ENCODE data around the gene OCRL.
A peak's percentile ranks its signal among the peaks of the same experiment; 100 is the strongest.

Gene OCRL

GRCh38 chrX:129540068-129540653 lies at the start of gene OCRL:
TSS of gene OCRL (plus strand) at chrX:129540259. CDS start at chrX:129540440, 181 bp downstream.
- Histone ChIP-seq H3K27ac (ENCODE audit: low read depth, low read length) (no peak within 1 kb of the TSS), H3K36me3 (ENCODE audit: low read length) (no peaks in the 10 kb centered on the region), H3K4me2 (ENCODE audit: low read depth, low read length, poor library complexity, severe bottlenecking) (peak within 1 kb of the TSS; percentile 48), H3K27me3 (ENCODE audit: low read length) (no peaks in the 10 kb centered on the region), H3K79me2 (ENCODE audit: insufficient read depth, low read length) (no peaks in the 10 kb centered on the region), H4K20me1 (ENCODE audit: low read depth, low read length) (no peaks in the 10 kb centered on the region), H3K9me3 (ENCODE audit: insufficient read depth, low read length) (no peaks in the 10 kb centered on the region), H3F3A (ENCODE audit: insufficient read depth) (no peaks in the 10 kb centered on the region), H2AFZ (ENCODE audit: low read depth, low read length, severe bottlenecking) (peak within 1 kb of the TSS; percentile 68), H3K9me2 (replicated peaks; ENCODE audit: insufficient read depth, low read length) (no peaks in the 10 kb centered on the region), H3K4me3 (ENCODE audit: insufficient read depth, low read length, poor library complexity, severe bottlenecking) (peak within 1 kb of the TSS; percentile 52), H3K9ac (ENCODE audit: low read length) (peak within 1 kb of the TSS; percentile 59)
- TF ChIP-seq, protein P1, sequence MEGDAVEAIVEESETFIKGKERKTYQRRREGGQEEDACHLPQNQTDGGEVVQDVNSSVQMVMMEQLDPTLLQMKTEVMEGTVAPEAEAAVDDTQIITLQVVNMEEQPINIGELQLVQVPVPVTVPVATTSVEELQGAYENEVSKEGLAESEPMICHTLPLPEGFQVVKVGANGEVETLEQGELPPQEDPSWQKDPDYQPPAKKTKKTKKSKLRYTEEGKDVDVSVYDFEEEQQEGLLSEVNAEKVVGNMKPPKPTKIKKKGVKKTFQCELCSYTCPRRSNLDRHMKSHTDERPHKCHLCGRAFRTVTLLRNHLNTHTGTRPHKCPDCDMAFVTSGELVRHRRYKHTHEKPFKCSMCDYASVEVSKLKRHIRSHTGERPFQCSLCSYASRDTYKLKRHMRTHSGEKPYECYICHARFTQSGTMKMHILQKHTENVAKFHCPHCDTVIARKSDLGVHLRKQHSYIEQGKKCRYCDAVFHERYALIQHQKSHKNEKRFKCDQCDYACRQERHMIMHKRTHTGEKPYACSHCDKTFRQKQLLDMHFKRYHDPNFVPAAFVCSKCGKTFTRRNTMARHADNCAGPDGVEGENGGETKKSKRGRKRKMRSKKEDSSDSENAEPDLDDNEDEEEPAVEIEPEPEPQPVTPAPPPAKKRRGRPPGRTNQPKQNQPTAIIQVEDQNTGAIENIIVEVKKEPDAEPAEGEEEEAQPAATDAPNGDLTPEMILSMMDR (IDR thresholded peaks at IDR 0.05; ENCODE audit: insufficient read depth, low read length, poor library complexity, severe bottlenecking) = peak; percentile 16
- no peak for TF ChIP-seq EZH2phosphoT487 (conservative IDR thresholded peaks at IDR 0.05; ENCODE audit: low read length)

DNA sequence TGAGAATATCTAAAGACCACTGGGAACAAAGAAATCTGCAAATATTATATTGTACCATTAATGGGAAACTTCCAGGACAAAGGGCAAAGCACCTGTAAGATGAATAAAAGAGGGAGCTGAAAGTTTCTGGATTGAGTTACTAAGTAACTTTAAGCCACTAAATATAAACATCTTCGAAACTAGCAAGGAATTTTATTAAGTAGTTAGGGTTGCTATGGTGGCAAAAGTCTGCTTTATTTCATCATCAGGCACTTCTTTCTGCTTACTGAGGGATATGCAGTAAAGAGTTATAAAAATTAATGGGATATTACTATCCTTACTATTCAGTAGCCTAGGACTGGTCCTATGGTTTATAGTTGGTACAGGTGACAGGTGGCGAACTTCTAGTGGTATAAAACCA lies 49.7 kb upstream of the OCRL start:
- H3K4me2 ChIP-seq (ENCODE audit: low read depth, low read length, poor library complexity, severe bottlenecking) = no peak overlapping the region
- no peak overlapping the region for H2AFZ ChIP-seq (ENCODE audit: low read depth, low read length, severe bottlenecking)
- H3K9me2 ChIP-seq (replicated peaks; ENCODE audit: insufficient read depth, low read length) = no peaks in the 10 kb centered on the region
- H3K36me3 ChIP-seq (ENCODE audit: low read length) = no peaks in the 10 kb centered on the region
- no peak overlapping the region for H3K4me3 ChIP-seq (ENCODE audit: insufficient read depth, low read length, poor library complexity, severe bottlenecking)
- no peaks in the 10 kb centered on the region for H4K20me1 ChIP-seq (ENCODE audit: low read depth, low read length)
- H3F3A ChIP-seq (ENCODE audit: insufficient read depth) = no peaks in the 10 kb centered on the region
- no peaks in the 10 kb centered on the region for H3K27me3 ChIP-seq (ENCODE audit: low read length)
- H3K27ac ChIP-seq (ENCODE audit: low read depth, low read length) = no peak overlapping the region
- H3K9ac ChIP-seq (ENCODE audit: low read length) = no peak overlapping the region
- TF ChIP-seq EZH2phosphoT487 (conservative IDR thresholded peaks at IDR 0.05; ENCODE audit: low read length) = no peak
- TF ChIP-seq, protein P1 (IDR thresholded peaks at IDR 0.05; ENCODE audit: insufficient read depth, low read length, poor library complexity, severe bottlenecking) = no peak
- no peaks in the 10 kb centered on the region for H3K79me2 ChIP-seq (ENCODE audit: insufficient read depth, low read length)
- no peaks in the 10 kb centered on the region for H3K9me3 ChIP-seq (ENCODE audit: insufficient read depth, low read length)

DNA sequence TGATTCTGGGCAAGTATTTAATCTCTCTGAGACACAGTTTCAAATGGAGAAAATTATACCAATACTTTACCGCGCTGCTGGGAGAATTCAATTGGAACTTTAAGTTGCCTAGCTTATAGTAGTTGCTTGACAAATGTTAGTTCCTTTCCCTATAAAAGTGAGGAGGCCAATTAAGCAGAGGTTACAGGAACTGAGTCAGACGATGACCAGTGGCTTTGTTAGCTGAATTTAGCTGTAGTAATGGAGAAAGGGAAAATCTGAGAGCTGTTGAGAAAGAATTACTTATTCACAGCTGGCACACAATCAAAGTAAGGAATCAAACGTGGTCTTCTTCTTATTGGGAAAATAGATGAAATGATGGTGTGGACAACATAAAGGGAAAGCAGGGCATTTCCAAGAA lies 46.4 kb upstream of the OCRL start:
- no peaks in the 10 kb centered on the region for H3K27me3 ChIP-seq (ENCODE audit: low read length)
- no peaks in the 10 kb centered on the region for H3K9me3 ChIP-seq (ENCODE audit: insufficient read depth, low read length)
- no peaks in the 10 kb centered on the region for H3K79me2 ChIP-seq (ENCODE audit: insufficient read depth, low read length)
- no peaks in the 10 kb centered on the region for H4K20me1 ChIP-seq (ENCODE audit: low read depth, low read length)
- H2AFZ ChIP-seq (ENCODE audit: low read depth, low read length, severe bottlenecking) = no peak overlapping the region
- H3K9me2 ChIP-seq (replicated peaks; ENCODE audit: insufficient read depth, low read length) = no peaks in the 10 kb centered on the region
- TF ChIP-seq EZH2phosphoT487 (conservative IDR thresholded peaks at IDR 0.05; ENCODE audit: low read length) = no peak
- TF ChIP-seq, protein P1 (IDR thresholded peaks at IDR 0.05; ENCODE audit: insufficient read depth, low read length, poor library complexity, severe bottlenecking) = no peak
- no peak overlapping the region for H3K4me2 ChIP-seq (ENCODE audit: low read depth, low read length, poor library complexity, severe bottlenecking)
- no peaks in the 10 kb centered on the region for H3K36me3 ChIP-seq (ENCODE audit: low read length)
- no peaks in the 10 kb centered on the region for H3F3A ChIP-seq (ENCODE audit: insufficient read depth)
- no peak overlapping the region for H3K27ac ChIP-seq (ENCODE audit: low read depth, low read length)
- H3K4me3 ChIP-seq (ENCODE audit: insufficient read depth, low read length, poor library complexity, severe bottlenecking) = no peak overlapping the region
- no peak overlapping the region for H3K9ac ChIP-seq (ENCODE audit: low read length)
